CD4-positive, alpha-beta T cell treated with Interleukin-6 at 100 ng/mL for 8 hours (primary cell): ENCODE data around the gene ATP4A.

ENCODE experiments used
- DNase-seq: peaks from one replicate; pipeline ENCODE4 v3.0.0-alpha.2; 2020; ENCODE audit warnings: mixed read lengths, low spot score

ATP4A gene

DNA sequence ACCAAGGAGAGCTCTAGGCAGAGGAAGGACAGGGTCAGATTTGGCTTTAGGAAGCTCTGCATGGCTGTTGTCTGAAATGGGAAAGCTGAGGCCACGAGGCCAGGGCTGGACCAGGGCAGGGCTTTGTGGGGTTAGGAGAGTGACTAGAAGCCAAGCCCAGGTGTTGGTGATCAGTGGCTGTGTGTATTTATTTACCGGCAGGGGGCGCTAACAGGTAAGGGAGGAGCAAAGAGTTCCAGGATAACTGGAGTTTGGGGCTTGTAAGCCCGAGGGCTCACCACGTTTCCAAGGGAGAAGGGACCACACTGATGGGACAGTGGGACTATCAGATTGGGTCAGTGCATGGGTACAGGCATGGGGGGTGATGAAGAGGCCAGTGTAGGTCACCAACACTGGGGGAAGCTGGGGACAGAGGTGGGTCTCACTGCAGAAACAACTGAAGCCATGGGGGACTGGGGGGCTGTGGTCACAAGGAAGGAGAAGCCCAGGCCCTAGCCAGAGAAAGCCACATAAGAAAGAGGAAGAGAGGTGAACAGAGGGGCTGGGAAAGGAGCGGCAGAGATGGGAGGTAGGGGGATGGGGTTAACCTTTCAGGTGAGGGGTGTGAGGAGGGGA lies 14.2 kb downstream of the ATP4A start:
- peak; percentile 68 for DNase-seq

DNA sequence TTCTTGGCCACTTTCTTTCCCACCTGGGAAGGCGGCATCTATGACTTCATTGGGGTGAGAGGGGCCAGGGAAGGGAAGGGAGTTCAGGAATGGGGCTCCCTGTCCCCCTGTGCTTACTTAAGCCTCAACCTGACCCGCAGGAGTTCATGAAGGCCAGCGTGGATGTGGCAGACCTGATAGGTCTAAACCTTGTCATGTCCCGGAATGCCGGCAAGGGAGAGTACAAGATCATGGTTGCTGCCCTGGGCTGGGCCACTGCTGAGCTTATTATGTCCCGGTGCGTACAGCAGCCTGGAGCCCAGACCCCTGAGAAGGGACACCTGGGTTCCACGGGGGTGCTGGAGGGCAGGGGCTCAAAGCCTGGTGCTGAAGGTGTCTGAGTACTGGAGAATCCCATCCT lies 16.9 kb downstream of the ATP4A start:
- no peak for DNase-seq

DNA sequence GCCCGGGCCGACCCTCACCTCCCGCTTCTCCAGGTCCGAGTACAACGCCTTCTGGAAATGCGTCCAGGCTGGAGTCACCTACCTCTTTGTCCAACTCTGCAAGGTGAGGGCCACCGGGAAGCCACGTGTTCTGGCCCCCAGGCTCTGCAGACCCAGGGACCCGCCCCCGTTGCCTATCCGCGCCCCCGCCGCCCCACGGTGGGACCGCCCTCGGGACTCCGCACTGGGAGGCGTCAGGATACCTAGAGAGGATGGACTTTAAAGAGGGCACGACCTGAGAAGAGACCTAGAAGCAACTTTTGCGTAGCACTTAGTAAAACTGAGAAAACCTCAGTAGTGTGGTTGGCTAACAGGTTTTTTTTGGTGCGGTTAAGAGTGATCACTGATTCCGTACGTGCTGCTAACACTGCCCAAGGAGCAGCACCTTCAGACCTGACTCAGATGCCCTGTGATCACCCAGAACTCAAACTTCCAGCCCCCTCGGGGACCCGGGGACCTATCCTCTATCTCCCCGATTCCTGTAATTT lies 17.5 kb downstream of the ATP4A start:
- DNase-seq: peak; percentile 16

DNA sequence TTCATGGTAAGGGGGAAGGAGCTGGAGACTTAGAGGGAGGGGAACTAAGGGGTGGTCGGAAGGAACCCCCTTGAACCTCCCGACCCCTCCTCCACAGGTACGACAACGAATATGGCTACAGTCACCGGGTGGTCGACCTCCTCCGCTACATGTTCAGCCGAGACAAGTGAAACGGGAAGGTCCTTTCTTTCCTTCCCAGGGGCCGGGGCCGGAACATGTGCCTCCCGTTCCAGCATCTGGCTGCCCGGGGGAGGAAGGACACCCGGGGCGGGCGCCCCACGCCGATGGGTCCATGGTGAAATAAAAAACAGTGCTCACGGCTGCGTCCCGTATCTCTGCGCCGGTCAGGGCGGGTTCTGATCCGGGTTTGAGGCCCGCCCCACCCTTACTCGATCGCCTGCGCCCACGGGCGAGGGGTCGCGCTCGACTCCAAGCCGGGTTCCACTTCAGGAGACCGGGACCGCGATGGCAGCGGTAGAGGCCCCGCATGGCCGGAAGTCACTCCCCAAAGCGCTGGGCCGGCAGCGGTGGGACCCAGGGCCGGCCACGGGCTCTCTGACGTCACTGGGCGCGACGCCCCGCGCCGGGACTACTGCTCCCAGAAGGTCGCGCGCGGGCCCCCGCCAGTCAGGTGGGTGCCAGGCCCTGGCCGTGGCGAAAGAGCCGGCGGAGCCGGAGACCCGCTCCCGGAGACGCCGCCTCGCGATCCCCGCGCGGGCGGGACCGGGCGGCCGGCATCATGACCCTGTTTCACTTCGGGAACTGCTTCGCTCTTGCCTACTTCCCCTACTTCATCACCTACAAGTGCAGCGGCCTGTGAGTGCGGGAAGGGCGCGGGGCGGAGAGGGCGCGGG lies 18.2 kb downstream of the ATP4A start, which contains the start of gene TMEM147:
TSS of gene TMEM147 (plus strand) at position 626 of the 854 bp plus-strand sequence. CDS start at position 740, 114 bp downstream.
- peak; percentile 73 for DNase-seq

DNA sequence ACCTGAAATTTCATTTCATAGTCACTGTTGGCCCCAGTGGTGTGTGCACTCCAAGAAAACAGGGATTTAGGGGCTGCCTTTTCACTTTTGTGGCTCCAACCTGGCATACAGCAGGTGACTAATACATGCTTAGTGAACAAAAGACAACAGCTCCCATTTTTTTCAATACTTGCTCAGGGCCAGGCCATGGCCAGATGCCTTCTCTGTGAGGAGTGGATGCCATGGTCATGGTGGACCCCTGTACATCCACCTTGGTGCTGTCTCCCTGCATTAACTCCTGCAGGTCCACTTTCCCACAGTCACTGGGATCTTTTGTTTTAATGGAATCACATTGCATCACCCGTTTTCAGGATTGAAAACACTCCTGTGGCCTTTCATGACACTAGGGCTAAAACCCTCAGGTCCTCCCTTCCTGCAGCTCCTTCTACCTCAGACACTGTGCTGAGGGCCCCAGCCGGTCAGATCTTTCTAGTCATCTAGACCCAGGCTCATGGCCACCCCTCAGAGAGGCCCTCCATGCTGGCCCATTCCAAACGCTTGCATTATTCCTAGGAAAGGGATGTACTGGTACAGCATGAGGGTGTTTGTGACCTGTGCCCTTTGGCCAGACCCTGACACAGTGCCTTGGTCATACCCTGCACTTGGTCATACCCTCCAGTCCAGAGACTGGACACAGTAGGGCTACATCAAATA lies 19.2 kb downstream of the ATP4A start:
- DNase-seq: no peak

DNA sequence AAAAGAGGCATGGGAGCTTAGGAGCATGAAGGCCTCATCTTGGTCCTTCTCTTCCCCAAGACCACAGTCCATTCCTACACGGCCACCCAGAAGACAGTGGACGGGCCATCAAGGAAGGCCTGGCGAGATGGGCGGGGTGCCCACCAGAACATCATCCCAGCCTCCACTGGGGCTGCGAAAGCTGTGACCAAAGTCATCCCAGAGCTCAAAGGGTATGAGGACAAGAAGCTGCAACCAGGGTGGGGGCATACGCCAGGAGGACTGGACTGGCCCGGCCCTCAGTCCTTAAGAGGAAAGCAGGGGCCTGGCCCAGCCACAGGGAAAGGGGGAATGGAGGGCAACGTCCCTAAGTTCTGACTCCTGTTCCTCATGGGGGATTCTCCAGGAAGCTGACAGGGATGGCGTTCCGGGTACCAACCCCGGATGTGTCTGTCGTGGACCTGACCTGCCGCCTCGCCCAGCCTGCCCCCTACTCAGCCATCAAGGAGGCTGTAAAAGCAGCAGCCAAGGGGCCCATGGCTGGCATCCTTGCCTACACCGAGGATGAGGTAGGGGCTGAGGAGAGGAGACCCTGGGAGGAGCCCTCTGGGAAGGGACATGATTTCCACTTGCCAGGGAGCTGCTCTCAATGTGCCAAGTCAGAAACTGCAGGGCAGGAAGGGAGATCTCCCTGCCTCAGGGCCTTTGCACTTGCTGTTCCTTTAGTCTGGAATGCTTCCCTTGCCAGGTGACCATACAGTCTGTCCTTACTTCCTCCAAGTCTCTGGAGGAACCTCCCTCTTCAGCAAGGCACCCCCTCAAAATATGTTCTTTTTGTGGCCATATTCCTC lies 20.0 kb downstream of the ATP4A start:
- DNase-seq: no peak

DNA sequence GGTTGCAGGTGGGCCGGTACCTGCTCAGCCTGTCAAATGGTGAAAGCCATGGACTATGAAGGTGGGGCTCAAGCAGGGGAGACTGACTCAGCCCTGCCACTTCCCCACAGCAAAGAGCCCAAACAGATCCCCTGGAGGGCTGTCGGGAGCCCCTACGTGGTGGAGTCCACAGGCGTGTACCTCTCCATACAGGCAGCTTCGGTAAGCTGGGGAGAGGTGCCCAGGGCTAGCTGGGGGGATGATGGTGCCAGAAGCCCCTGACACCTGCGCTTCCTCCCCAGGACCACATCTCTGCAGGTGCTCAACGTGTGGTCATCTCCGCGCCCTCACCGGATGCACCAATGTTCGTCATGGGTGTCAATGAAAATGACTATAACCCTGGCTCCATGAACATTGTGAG lies 21.2 kb downstream of the ATP4A start:
- DNase-seq: no peak

DNA sequence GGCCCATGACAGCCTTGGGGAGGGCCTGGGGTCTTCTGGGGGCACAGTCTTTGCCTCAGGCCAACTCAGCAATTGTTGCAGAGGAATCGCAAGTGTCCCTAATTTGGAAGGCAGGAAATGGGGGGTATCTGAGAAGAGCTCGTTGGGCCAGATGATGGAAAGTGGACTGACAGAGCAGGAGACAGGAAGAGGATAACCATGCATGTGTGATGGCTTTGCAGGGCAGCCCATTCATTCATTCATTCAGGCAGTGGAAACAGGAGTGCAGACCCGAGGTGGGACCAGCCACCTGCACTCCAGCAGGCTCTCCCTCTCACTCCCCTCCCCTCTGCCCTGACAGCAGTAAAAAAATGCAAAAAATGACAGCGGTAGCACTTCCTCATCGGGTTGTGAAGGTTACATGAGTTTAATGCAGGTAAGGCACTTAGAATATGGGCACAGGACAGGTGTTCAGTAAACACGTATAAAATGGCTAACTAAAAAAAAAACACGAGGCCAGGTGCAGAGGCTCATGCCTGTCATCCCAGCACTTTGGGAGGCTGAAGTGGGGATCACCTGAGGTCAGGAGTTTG lies 23.0 kb downstream of the ATP4A start:
- no peak for DNase-seq

DNA sequence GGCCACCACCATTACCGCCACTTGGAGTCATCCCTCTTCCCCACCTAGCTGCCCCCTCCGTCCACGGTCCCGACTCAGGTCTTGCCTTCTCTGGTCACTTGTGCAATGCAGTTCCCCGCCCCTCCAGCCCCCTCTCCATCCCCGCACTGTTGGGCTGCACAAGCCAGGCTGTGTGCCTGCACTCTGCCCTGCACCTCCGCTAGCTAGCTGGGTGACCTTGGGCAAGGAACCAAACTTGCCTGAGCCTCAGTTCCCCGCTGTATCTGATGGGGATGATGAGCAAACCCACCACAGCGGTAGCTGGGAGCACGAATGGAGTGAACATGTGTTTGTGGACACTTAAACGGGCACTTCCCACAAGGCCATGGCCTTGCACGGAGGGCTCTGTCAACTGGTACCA lies 23.6 kb downstream of the ATP4A start:
- no peak for DNase-seq

DNA sequence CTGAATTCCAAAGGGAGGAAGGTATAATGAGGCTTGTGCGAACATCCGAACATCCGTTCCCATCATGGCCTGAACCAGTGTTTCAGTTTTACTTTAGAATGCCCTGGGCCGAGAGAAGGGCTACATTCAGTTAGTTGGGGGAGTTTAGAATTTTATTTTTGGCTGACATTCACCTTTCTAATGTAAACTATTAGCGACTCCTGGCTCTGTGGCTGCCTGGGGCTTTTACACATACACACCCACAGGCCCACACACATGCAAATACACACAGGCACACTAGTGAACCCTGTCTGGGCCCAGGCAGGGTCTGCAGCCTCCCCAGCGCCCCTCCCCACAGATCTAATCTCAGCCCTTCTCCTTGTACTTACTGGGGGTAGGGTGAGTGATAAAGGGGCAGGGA lies 24.1 kb downstream of the ATP4A start:
- no peak for DNase-seq

DNA sequence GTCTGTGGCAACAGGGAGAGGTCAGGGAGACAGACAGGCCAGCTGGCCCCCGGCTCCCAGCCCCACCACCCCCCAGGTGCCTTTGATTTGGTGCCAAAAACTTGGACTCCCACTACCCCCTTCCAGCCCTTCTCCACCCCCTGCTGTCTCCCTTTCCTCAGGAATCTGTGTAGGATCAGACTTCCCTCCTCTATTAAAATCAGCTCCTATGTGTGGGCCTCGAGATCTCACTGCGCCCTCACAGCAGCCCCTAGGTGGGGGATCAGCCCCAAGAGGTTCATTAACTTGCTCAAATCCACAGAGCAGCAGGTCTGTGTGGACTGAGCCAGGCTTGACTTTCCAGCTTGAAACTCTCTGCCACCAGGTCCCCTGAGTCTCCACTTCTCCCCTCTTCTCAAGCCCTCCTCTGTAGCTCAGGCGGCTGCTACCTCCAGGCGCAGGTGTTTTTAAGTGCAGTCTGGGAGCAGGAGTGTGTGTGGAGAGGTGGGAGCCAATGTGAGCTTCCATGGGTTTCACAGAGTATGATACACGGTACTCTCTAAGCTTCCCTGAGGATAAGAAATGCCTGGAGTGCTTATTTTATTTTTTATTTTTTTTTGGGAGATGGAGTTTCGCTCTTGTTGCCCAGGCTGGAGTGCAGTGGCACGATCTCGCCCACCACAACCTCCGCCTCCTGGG lies 28.5 kb downstream of the ATP4A start:
- no peak for DNase-seq

DNA sequence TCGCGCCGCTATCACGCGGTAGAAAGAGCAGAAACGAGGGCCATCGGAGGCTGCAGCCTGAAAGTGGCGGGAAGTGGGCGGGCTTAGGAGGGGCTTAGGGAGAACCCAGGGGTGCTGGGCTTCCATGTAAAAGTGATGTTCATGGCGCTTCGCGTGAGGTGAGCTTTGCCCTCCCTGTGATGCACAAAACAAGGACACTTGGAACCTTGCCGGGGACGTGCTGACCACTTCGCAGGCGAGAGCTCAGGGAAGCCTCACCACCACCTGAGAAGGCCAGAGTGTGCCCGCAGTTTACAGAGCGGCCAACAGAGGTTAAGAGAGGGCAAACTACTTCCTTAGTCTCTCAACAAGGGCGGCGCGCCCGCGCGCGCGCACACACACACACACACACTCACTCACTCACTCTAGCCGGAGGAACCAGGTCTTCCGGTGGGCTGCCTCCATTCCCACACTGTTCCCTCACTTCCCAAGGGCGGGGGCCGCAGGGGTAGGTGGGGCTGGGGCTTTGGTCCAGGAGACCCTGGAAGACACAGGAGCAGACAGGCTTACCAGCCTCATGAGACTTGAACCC lies 29.6 kb downstream of the ATP4A start:
- peak; percentile 32 for DNase-seq

DNA sequence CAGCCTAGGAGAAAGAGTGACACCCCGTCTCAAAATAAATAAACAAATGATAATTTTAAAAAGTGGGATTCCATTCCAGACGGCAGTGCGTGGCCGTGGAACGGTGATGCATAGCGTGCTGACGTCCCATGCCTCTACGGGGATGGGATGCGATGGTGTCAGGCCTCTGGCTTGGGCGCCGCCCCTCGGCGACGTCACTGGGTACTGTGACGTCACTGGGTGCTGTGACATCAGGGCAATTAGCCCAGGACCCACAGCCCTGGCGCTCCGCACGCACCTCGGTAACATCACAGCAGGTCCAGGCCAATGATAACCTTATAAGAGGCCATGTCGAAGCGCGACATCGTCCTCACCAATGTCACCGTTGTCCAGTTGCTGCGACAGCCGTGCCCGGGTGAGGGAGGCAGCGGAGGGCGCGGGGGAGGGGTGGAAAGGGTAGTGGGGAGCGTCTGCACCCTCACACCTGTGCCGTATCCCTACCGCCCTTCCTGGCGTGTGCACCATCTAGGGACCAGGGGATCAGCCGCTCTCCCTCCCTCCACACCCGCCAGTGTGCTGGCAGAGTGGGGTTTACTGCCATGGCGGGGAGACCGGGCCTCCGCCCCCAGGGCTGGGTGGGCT lies 30.1 kb downstream of the ATP4A start, which contains the start of gene GAPDHS:
TSS of gene GAPDHS (plus strand) at position 256 of the 621 bp plus-strand sequence. CDS start at position 328, 72 bp downstream.
- no peak for DNase-seq

DNA sequence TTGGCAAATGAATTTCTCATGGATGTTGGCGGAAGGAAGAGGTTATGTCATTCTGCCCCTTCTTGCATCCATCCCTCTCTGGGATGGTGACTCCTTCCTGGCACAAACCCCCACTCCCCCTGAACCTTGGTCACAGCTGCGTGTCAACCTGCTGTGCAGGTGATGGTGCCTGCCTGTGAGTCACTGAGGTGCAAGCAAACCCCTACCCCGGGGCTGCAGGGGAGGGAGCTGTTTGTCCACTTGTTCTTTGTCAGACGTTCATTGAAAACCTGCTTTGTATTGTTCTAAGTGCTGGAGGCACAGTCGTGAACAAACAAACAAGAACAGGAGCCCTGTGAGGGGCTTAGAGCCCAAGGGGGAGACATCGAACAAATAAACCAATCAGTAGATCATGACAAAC lies 32.2 kb downstream of the ATP4A start:
- no peak for DNase-seq

DNA sequence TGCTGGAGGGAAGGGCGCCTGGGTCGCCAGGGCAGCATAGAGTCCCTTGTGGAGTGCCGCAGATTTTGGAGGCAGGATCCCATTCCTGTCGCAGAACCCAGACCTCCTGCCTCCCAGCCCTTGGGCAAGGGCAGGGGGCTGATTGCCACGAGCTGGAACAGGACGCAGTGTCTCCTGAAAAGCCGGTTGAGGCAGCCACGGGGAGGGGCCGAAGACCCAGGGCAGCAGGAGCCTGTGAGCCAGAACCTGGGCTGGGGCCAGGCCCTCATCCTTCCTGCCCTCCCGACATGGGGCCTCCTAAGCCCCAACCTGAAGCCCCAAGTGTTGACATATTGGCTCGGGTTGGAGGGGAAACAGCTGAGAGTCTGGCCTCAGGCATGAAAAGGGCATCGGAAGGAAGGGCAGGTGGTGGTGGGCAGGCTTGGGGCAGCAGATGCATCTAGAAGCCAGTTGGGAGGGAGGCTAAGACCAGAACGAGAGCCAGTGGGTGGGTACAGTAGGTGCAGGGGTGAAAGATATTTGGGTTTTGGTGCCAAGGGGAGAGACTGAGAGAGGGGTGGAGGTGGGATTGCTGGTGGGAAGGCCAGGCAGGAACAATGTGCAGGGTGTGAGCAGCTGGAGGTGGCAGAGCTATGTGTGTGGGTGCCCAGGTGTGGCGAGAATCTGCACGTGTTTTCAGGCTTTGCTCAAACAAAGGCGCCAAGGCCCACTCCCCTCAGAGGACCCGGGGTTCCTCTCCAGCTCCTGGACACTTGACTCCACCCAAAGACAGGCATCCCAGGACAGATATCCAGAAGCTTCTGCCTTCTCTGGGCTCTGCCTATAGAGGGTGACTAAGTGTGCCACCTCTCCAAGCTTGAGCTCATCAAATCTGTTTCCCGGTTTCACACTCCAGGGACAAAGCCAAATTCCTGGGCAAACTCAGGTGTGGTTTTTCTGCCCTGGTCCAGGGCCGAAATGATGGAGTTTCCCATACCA lies 33.9 kb downstream of the ATP4A start:
- DNase-seq: no peak

DNA sequence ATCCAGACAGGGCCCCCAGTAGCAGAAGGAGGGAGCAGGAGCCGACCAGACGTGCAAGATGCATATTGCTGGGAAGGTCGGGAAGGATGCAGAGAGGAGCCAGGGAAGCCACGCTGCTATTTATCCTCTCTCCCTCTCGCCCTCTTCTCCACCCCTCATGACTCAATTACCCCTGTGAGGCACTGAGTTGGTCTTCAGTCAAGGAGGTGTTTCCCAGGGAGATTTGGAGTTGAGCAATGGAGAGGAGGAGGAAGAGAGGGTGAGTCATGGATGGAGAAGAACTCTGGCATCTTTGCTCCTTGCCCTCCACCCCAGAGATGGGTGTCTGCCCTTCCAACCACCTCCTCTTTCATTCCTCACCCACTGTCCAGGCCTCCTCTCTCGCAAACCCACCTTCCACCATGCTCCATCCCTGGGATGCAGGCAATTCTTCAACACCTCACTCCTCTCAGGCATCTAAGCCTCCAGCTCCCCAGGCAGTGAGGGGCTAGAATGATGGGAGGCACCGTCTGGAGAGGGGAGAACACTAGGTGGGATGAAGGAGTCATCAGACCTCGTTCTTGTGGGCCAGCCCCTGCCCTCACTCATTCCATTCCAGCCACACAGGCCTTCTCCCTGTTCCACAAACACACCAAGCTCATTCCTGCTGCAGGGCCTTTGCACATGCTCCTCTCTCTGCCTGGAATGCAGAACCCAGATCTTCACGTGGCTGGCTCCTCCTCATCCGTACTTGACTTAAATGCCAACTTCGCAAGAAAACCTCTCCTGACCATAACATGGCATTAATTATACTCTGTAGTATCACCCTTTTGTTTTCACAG lies 35.0 kb downstream of the ATP4A start, which contains the start of gene SBSN:
TSS of gene SBSN (minus strand) at position 94 of the 821 bp plus-strand sequence. CDS start at position 64, 30 bp downstream.
- no peak for DNase-seq

DNA sequence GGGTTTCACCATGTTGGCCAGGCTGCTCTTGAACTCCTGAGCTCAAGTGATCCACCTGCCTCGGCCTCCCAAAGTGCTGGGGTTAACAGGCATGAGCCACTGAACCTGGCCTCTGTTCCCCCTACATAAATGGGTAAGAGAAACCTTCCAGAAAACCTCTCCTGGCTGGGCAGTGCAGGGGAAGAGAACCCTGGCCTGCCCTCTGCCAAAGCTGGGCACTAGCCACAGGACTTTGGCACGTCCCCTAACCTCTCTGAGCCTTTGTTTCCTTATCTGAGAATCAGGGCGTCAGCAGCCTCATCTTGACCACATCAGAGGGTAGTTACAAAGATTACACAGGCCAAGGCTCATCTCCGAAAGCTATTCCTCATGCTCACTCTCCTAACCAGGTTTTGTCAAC lies 37.6 kb downstream of the ATP4A start:
- DNase-seq: no peak
